Lung (tissue), 16 donors: Measurements from ENCODE around the gene ELP4. TPM values are rescaled to one million over a fixed set of nuclear protein-coding genes. Genes with fewer than 3 reads are reported as not detected.

ENCODE experiments used
- ATAC-seq: fragments of 200-7000 bp; cut with Tn5 transposase; one replicate; pipeline ENCODE4 v1.9.1; 2020; ENCODE audit warnings: moderate number of reproducible peaks; ENCODE audit not compliant: insufficient read depth, low FRiP score
- DNase-seq, 3 donors: peaks; one replicate each; pipeline ENCODE4 v3.0.0-alpha.2; 2013 to 2017
- H3K27ac ChIP-seq, 2 donors: one replicate each; pipeline ENCODE4 v1.5.1; 2013; ENCODE audit warnings: mild to moderate bottlenecking in 2 of 2, moderate library complexity in 2 of 2, control low read depth in 1 of 2, inconsistent platforms in 1 of 2, low read depth in 1 of 2, low read length in 1 of 2
- H3K27me3 ChIP-seq, 3 donors: one replicate each; pipeline ENCODE4 v1.5.1; 2013; ENCODE audit warnings: low read length in 2 of 3; ENCODE audit not compliant: control insufficient read depth in 3 of 3, insufficient read depth in 3 of 3
- H3K36me3 ChIP-seq, 4 donors: one replicate each; pipeline ENCODE4 v1.5.1; 2013; ENCODE audit warnings: low read length in 4 of 4, mild to moderate bottlenecking in 1 of 4, moderate library complexity in 1 of 4; ENCODE audit not compliant: control insufficient read depth in 4 of 4, insufficient read depth in 4 of 4
- H3K4me1 ChIP-seq, 5 donors: one replicate each; pipeline ENCODE4 v1.5.1; 2013; ENCODE audit warnings: low read length in 5 of 5, mild to moderate bottlenecking in 2 of 5, moderate library complexity in 1 of 5; ENCODE audit not compliant: control insufficient read depth in 5 of 5, insufficient read depth in 5 of 5
- H3K4me3 ChIP-seq: one replicate; pipeline ENCODE4 v1.5.1; 2013; ENCODE audit warnings: mild to moderate bottlenecking, control low read depth, moderate library complexity
- H3K9ac ChIP-seq, 2 donors: one replicate each; pipeline ENCODE4 v1.5.1; 2013; ENCODE audit warnings: low read length in 2 of 2, control low read depth in 1 of 2; ENCODE audit not compliant: insufficient read depth in 1 of 2
- H3K9me3 ChIP-seq, 4 donors: one replicate each; pipeline ENCODE4 v1.5.1; 2013; ENCODE audit warnings: low read length in 3 of 4, mild to moderate bottlenecking in 1 of 4, moderate library complexity in 1 of 4; ENCODE audit not compliant: control insufficient read depth in 4 of 4, insufficient read depth in 3 of 4
- CTCF ChIP-seq: IDR thresholded peaks from 2 replicates; pipeline ENCODE4 v1.5.1; 2012; ENCODE audit warnings: mild to moderate bottlenecking; ENCODE audit errors: control extremely low read depth, extremely low read depth
- WGBS, 2 donors: extraction: QIAGEN DNeasy Blood & Tissue Kit; methylation state at CpG; one replicate each; pipeline ENCODE4 v1.1.7; 2013; 5-methylcytosine and 5-hydroxymethylcytosine counted together
- long read RNA-seq, 5 donors: transcript quantifications; one replicate each; lab custom pipeline, GENCODE V29; 2026
- polyA plus RNA-seq, 2 donors: library from polyadenylated mRNA; stranded (reverse); fragments of 200-250 nt; gene quantifications; one replicate each; pipeline ENCODE4 v1.2.1, GENCODE V29; 2013
- total RNA-seq, 2 donors: library from RNA; depleted of rRNA in 1 of 2; stranded (reverse); fragments of >200 nt in 1 of 2; gene quantifications; one replicate each; pipeline ENCODE4 v1.2.1, GENCODE V29; 2014 to 2021
- donor health status: control.
- donor health status: control.
- donor health status: Bipolar disorder and iron deficiency.
- donor health status: healthy.
- donor health status: DM: yes; HTN: yes; CAD: no.

ELP4 gene
- total RNA-seq = 10 to 100 TPM; 13.6 to 47.8 TPM
- 10 to 100 TPM in 1 of 2 donors, 1 to 10 TPM in 1; 7.7 to 13.8 TPM for polyA plus RNA-seq
- long read RNA-seq, donor 1, full-length matches to known transcripts = 9 of 9 reads
- long read RNA-seq, donor 1, partial matches to known transcripts = 0 of 9 reads
- long read RNA-seq, donor 1, other reads (novel, unspliced or antisense) = 0 of 9 reads
- long read RNA-seq, donor 2, full-length matches to known transcripts = 2 of 2 reads
- long read RNA-seq, donor 2, partial matches to known transcripts = 0 of 2 reads
- long read RNA-seq, donor 2, other reads (novel, unspliced or antisense) = 0 of 2 reads
- long read RNA-seq, donor 3, full-length matches to known transcripts = 4 of 4 reads
- long read RNA-seq, donor 3, partial matches to known transcripts = 0 of 4 reads
- long read RNA-seq, donor 3, other reads (novel, unspliced or antisense) = 0 of 4 reads
- long read RNA-seq, donor 4, full-length matches to known transcripts = 2 of 2 reads
- long read RNA-seq, donor 4, partial matches to known transcripts = 0 of 2 reads
- long read RNA-seq, donor 4, other reads (novel, unspliced or antisense) = 0 of 2 reads
- long read RNA-seq, donor 5, full-length matches to known transcripts = 2 of 2 reads
- long read RNA-seq, donor 5, partial matches to known transcripts = 0 of 2 reads
- long read RNA-seq, donor 5, other reads (novel, unspliced or antisense) = 0 of 2 reads

- Histone ChIP-seq H3K4me3 (peak within 1 kb of the TSS; percentile 66), H3K27ac (peak within 1 kb of the TSS; percentile 58 to 83), H3K36me3 (peaks cover 0 to 5% (median 0%) of the 10 kb centered on the region in 4 donors), H3K9me3 (no peaks in the 10 kb centered on the region), H3K27me3 (no peaks in the 10 kb centered on the region), H3K4me1 (peaks cover 0 to 13% (median 0%) of the 10 kb centered on the region in 5 donors), H3K9ac (peak within 1 kb of the TSS; percentile 92 to 99)
- WGBS, 2 donors = 0% methylated on average over 47 of the region's 47 CpGs
- TF ChIP-seq CTCF = no peak
- DNase-seq (peak; percentile 97 to 99 (median 99)), ATAC-seq (peak; percentile 100)
These were observed at the start of gene ELP4, which contains the start of gene IMMP1L for GRCh38 chr11:31509429-31510345. Gene ELP4 (plus strand): TSS chr11:31509767. CDS start chr11:31509785, 18 bp downstream. Gene IMMP1L (minus strand): TSS chr11:31509622. CDS start chr11:31463276, 46,346 bp downstream.

- Histone ChIP-seq H3K27ac (no peak overlapping the region), H3K4me1 (peaks cover 0 to 1% (median 0%) of the 10 kb centered on the region in 5 donors), H3K27me3 (no peaks in the 10 kb centered on the region), H3K9ac (no peak overlapping the region), H3K4me3 (no peak overlapping the region), H3K9me3 (peaks cover 0 to 10% (median 4%) of the 10 kb centered on the region in 4 donors), H3K36me3 (peaks cover 0 to 13% (median 4%) of the 10 kb centered on the region in 4 donors)
- no peak for DNase-seq
- ATAC-seq = no peak
- TF ChIP-seq CTCF = no peak
- WGBS, 2 donors = 97 to 100% methylated on average over 3 of the region's 3 CpGs
These were observed 45.1 kb upstream of the ELP4 start for GRCh38 chr11:31464436-31464835.

GRCh38 chr11:31474083-31474482 lies 35.5 kb upstream of the ELP4 start:
- no peaks in the 10 kb centered on the region for H3K4me1 ChIP-seq

More at GRCh38 chr11:31474083-31474482, 35.5 kb upstream of the ELP4 start:
- no peak for ATAC-seq
- no peak for DNase-seq
- H3K27ac ChIP-seq = no peak overlapping the region
- no peaks in the 10 kb centered on the region for H3K27me3 ChIP-seq
- H3K36me3 ChIP-seq = peaks cover 0 to 3% (median 1%) of the 10 kb centered on the region in 4 donors
- no peak for TF ChIP-seq CTCF
- no peaks in the 10 kb centered on the region for H3K9me3 ChIP-seq
- H3K4me3 ChIP-seq = no peak overlapping the region
- H3K9ac ChIP-seq = no peak overlapping the region
